Measurements from ENCODE around the gene COQ5.

- TF ChIP-seq, protein P1, sequence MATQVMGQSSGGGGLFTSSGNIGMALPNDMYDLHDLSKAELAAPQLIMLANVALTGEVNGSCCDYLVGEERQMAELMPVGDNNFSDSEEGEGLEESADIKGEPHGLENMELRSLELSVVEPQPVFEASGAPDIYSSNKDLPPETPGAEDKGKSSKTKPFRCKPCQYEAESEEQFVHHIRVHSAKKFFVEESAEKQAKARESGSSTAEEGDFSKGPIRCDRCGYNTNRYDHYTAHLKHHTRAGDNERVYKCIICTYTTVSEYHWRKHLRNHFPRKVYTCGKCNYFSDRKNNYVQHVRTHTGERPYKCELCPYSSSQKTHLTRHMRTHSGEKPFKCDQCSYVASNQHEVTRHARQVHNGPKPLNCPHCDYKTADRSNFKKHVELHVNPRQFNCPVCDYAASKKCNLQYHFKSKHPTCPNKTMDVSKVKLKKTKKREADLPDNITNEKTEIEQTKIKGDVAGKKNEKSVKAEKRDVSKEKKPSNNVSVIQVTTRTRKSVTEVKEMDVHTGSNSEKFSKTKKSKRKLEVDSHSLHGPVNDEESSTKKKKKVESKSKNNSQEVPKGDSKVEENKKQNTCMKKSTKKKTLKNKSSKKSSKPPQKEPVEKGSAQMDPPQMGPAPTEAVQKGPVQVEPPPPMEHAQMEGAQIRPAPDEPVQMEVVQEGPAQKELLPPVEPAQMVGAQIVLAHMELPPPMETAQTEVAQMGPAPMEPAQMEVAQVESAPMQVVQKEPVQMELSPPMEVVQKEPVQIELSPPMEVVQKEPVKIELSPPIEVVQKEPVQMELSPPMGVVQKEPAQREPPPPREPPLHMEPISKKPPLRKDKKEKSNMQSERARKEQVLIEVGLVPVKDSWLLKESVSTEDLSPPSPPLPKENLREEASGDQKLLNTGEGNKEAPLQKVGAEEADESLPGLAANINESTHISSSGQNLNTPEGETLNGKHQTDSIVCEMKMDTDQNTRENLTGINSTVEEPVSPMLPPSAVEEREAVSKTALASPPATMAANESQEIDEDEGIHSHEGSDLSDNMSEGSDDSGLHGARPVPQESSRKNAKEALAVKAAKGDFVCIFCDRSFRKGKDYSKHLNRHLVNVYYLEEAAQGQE (IDR thresholded peaks at IDR 0.05; ENCODE audit: insufficient read depth in 1 of 2, low read depth in 2 of 2, low read length in 2 of 2), result no peak
- no peak for TF ChIP-seq POLR2AphosphoS5 (IDR thresholded peaks at IDR 0.05; ENCODE audit: low read depth, low read length)
- no peak for TF ChIP-seq TAF1 (IDR thresholded peaks at IDR 0.05; ENCODE audit: borderline replicate concordance, insufficient read depth, low read length)
- TF ChIP-seq SIN3A (IDR thresholded peaks at IDR 0.05; ENCODE audit: borderline replicate concordance, insufficient read depth, low read length), result no peak
- TF ChIP-seq FOXP2 (optimal IDR thresholded peaks at IDR 0.05; ENCODE audit: borderline replicate concordance, extremely low read depth, extremely low read length, insufficient read depth), result no peak
Measured at GRCh38 chr12:120490325-120490724, 38.6 kb downstream of the COQ5 start.

Data from PFSK-1 (cell line).